ENCODE measurements around the gene C17orf113.
"Not testable (repeated sequence)": the region's sequence is repeated elsewhere in the genome, so short reads cannot be mapped to it uniquely, and the experiment has no call there.

C17orf113 gene

GRCh38 chr17:42039794-42040763, 10.3 kb downstream of the C17orf113 start:
- no peak for DNase-seq

GRCh38 chr17:42038221-42038973, 12.0 kb downstream of the C17orf113 start:
- no peak for DNase-seq

GRCh38 chr17:42034059-42034458, 16.3 kb downstream of the C17orf113 start:
- no peak for DNase-seq

- no peak for DNase-seq
These were observed 18.8 kb downstream of the C17orf113 start for GRCh38 chr17:42031584-42031983.

- no peak for DNase-seq
These were observed 21.6 kb downstream of the C17orf113 start for GRCh38 chr17:42028791-42029127.

- no peak for DNase-seq
These were observed 22.2 kb downstream of the C17orf113 start for GRCh38 chr17:42027961-42028790.

GRCh38 chr17:42027590-42027889, 22.9 kb downstream of the C17orf113 start:
- DNase-seq: no peak

- no peak for DNase-seq
These were observed 23.4 kb downstream of the C17orf113 start for GRCh38 chr17:42026857-42027589.

GRCh38 chr17:42025936-42026335, 24.5 kb downstream of the C17orf113 start:
- DNase-seq: no peak

GRCh38 chr17:42025191-42025579, 25.2 kb downstream of the C17orf113 start:
- DNase-seq: no peak

GRCh38 chr17:42023524-42024349, 26.7 kb downstream of the C17orf113 start:
- DNase-seq: no peak

- DNase-seq: not testable (repeated sequence)
These were observed 29.6 kb downstream of the C17orf113 start for GRCh38 chr17:42020845-42021244.

- DNase-seq: no peak
These were observed 30.6 kb downstream of the C17orf113 start, which contains the start of gene NKIRAS2 for GRCh38 chr17:42019509-42020404. Gene NKIRAS2, plus strand, starts transcription at chr17:42020090. Its CDS starts 1,488 bp downstream, at chr17:42021578.

- DNase-seq: no peak
These were observed 31.4 kb downstream of the C17orf113 start for GRCh38 chr17:42018988-42019387.

GRCh38 chr17:42018339-42018738, 32.1 kb downstream of the C17orf113 start:
- DNase-seq: no peak

GRCh38 chr17:42017866-42018200, 32.6 kb downstream of the C17orf113 start:
- no peak for DNase-seq

GRCh38 chr17:42016941-42017865, 33.2 kb downstream of the C17orf113 start, which contains the start of gene DNAJC7:
Gene DNAJC7, minus strand, starts transcription at chr17:42017439. Its CDS starts 23 bp downstream, at chr17:42017416.
- no peak for DNase-seq

GRCh38 chr17:42016411-42016831, 34.0 kb downstream of the C17orf113 start:
- no peak for DNase-seq

GRCh38 chr17:42013740-42014139, 36.7 kb downstream of the C17orf113 start:
- DNase-seq: not testable (repeated sequence)
